Stimulated activated CD4-positive, alpha-beta T cell treated with anti-CD3 and anti-CD28 coated beads, TNF-alpha, amount 100 ng/mL, for 4 hours (primary cell): ENCODE data around the gene DYRK4.
"Not testable (repeated sequence)": the region's sequence is repeated elsewhere in the genome, so short reads cannot be mapped to it uniquely, and the experiment has no call there.

Experiments used
- DNase-seq, 3 experiments: peaks; one replicate each; pipeline ENCODE4 v3.0.0-alpha.2; 2020; ENCODE audit warnings: low read depth in 3 of 3

Gene DYRK4

GRCh38 chr12:4562034-4562657, at the start of gene DYRK4:
Gene DYRK4, plus strand, starts transcription at chr12:4562208. Its CDS starts 38 bp downstream, at chr12:4562246.
- DNase-seq = no peak

DNA sequence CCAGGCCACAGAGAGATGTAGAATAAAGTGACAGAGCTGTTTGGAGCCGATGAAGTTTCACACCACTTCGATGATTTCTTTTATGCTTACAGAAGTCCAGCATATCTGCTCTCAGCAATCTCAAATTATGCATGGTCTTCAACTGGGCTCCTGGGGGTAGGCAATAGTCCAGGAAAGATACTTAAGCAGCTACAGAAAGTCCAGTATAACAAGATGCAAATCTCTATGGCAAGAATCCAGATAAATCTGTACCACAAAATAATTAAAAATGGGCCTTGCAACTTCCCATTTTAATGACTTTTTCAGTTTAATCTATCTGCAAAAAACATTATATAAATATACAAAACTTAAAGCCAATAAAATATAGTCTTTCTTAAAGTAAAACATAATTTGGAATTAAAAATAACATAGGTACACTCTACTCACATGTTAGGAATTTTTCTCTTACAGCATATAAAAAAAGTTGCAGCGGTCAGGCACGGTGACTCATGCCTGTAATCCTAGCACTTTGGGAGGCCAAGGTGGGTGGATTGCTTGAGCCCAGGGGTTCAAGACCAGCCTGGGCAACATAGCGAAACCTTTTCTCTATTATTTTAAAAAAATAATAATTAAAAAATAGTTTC, 43.8 kb upstream of the DYRK4 start:
- DNase-seq = no peak

- DNase-seq = not testable (repeated sequence)
Observed at GRCh38 chr12:4523443-4523842, 38.6 kb upstream of the DYRK4 start.

DNA sequence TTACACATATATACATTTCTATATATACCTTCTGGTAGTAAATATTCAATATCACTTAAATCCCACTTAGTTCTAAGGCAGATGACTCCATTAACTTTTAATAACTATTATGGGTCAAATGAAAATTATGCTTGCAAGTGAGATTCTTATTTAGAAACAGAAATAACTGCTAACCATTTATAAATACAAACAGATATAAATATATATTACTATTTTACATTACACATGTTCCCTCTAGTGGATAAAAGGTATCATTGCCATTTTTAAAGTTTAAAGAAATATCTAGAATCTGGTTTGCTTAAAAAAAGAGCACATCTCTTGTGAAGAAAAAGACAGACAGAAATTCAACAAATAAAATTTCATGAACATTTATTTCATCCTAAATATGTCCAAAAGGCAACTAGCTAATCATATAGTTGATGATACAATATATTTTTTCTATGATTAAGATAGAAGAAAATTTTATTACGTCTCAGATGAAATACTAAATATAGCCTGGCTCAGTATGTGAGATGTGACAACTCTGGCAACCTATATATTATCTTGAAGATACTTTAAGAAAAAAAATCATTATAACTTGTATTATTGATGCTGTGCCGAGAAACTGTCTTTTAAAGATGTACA, 35.0 kb upstream of the DYRK4 start:
- DNase-seq = no peak

DNA sequence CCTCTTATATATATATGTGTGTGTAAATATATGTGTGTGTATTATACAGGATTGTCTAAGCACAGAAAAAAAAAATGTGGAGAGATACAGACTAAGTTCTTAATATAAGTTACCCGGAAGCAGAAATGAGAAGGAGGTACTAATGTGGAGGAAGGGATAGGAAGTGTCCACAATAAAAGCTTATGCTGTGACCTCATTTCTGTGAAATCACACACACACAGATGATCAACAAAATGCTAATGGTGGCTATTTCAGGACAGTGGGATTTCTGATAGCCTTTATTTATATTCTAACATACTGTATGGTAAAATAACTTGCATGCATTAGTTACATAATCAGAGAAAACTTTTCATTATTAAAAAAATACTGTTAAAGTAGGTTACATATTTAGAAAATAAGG, 31.8 kb upstream of the DYRK4 start:
- DNase-seq = no peak

GRCh38 chr12:4530982-4531586, 30.9 kb upstream of the DYRK4 start:
- no peak for DNase-seq

GRCh38 chr12:4535092-4535491, 26.9 kb upstream of the DYRK4 start:
- no peak for DNase-seq

- no peak for DNase-seq
Observed at GRCh38 chr12:4535871-4536270, 26.1 kb upstream of the DYRK4 start.

- peak; percentile 82 to 93 (median 90) for DNase-seq
Observed at GRCh38 chr12:4538207-4539160, 23.5 kb upstream of the DYRK4 start, which contains the start of gene RAD51AP1. Gene RAD51AP1, plus strand, starts transcription at chr12:4538890. Its CDS starts 50 bp downstream, at chr12:4538940.

GRCh38 chr12:4539167-4539870, 22.7 kb upstream of the DYRK4 start:
- no peak for DNase-seq

DNA sequence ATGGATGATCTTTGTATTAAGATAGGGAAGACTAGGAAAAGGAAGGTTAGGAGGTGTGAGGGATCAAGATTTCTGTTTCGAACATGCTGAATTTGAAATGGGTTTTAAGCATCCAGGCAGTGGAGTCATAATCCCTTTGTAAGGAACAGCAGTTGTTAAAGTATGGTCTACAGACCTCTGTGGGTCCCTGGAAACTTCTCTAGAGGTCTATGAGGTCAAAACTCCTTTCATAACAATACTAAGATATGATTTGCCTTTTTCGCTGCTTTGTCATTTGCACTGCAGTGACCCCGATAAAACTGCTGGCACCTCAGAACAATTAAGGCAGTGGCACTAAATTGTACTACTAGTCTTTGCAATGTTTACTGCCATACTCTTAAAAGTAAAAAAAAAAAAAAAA, 21.8 kb upstream of the DYRK4 start:
- DNase-seq = no peak

DNA sequence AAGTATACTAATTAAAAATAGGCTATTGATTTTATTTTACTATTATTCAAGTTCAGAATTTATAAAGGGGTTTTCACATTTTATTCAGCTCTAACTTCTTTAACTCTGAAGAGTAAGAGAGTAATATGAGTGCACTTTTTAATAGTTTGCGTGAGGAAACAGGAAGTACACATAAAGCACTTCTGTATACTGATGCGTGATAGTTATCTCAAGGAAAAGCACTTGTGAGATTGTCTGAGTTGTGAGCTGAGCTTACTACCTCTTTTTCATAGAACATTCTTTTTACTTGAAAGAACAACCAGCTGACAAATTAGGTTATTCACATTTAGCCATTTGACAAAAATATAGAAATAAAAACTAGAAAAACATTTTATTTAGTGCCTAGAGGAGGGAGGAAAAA, 21.4 kb upstream of the DYRK4 start:
- no peak for DNase-seq

- DNase-seq = no peak
Observed at GRCh38 chr12:4545195-4545594, 16.8 kb upstream of the DYRK4 start.

GRCh38 chr12:4552191-4552590, 9.8 kb upstream of the DYRK4 start:
- DNase-seq = no peak

DNA sequence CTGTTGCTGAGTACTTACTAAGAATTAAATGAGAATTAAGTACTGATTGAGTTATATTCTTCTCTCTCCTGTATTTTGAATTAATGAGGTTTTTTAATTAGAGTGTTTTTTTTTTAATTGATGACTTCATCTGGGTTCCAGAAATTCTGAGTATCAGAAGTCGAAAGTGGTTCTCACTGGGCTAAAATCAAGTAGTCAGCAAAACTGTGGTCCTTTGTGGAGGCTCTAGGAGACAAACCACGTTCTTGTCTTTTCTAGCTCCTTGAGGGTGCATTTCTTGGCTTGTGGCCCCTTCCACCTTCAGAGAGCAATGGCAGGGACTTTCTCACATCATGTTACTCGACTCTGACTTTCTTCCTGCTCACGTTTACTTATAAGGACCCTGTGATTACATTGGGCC, 8.1 kb upstream of the DYRK4 start:
- no peak for DNase-seq

GRCh38 chr12:4555804-4556203, 6.2 kb upstream of the DYRK4 start:
- no peak for DNase-seq

DNA sequence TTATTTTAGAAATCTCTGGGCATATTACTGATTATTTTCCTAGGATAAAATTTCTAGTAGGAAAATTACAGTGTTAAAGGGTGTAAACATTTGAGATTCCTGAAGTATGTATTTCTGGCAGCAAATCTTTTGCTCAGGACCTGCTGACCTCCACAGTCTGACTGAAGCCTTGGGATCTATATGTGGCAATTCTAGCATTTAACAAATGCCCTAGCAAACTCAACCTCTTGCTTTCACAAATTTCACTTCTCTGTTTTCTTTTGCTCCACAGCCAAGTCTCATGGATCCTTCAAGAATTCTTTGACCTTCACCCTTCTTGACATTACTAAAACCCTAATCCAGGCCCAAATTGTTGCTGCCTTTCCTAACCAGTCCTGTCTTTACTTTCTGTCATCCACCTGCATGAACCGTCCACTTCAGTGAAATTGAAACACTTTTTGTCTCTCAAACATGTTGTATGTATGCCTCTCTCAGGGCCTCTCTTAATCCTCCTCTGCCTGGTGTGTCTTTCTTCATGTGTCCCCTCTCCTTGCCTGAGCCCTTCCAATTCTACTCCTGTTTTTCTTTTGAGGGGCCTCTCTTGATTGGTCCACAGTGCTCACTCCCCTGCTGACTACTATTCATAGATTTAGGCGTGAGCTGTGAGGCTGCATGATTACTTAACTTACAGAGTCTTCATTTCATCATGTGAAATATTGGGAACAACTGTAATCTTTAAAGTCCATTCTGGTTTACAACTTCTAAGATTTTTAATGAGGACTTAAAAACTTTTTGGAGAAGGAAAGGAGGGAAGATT, 5.1 kb upstream of the DYRK4 start:
- no peak for DNase-seq

DNA sequence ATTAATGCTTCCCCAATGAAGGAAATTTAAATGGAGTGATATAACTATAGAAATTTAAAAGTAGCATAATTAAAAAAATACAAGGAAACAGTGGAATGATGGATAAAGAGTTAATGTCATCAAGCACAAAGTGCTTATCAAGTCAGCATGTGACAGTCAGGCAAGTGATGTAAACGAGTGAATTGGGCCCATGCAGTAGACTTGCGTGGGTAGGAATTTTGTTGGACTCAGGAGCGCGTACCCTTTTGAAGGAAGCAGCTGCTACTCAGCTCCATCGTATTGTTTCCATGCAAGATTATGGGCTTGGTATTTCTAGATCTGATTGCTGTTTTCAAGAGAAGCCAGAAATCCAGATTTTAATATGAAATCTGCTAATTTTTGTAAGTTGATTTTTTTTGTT, 4.4 kb upstream of the DYRK4 start:
- no peak for DNase-seq

GRCh38 chr12:4558171-4558570, 3.8 kb upstream of the DYRK4 start:
- DNase-seq = no peak

DNA sequence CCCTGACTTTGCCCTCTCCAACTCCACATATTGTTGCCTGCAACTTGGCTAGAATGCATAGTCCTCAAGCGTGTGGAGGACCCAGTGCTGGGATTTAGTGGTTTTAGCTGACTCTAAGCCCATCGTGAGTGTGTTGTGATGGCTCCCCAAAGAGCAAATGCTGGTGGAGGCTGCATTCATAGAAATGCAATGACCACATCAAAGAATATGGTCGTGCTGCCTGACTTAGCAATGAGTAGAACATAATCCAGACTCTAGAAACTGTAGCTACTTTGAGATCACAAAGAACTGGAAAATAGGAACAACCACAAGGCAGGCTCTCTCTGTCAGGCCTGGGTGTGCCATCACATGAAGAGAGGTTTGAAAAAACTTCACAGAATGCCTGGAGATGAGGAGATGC, 1.3 kb downstream of the DYRK4 start:
- DNase-seq = no peak
